OCI-LY1 (cell line): ENCODE results near the gene MRAS.

Source experiments
- EZH2 ChIP-seq: fragments of 200-600 bp; sonication (generic), shearing (Covaris generic); IDR thresholded peaks from 2 replicates; pipeline ENCODE4 v1.8.0; 2017; ENCODE audit warnings: borderline replicate concordance, mixed run types, mild to moderate bottlenecking, antibody characterized with exemption, low read length, moderate library complexity, mixed read lengths
- TF ChIP-seq, protein P1 (sequence below): fragments of 200-600 bp; sonication (generic), shearing (Covaris generic); IDR thresholded peaks from 2 replicates; pipeline ENCODE4 v1.5.1; 2017; ENCODE audit warnings: mild to moderate bottlenecking, antibody characterized with exemption, low read length, moderate library complexity, mixed read lengths

DNA sequence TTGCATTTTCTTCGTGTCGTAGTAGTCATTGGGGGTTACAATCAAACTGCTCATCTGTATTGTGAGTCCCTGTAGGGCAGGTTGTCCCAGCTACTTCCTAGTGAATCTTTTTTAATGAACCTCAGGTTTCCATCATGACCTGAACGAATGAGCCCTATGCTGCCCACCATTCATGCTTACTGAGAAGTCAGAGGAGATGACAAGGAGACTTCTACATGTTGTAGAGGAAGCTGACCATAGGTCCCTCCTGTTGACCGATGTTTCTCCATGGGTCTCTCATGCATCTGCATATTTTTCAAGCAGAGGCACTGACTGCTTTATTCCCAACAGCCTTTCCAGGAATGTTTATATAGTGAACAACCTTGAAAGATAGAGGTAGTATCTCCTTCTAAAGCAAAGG lies 13.8 kb upstream of the MRAS start:
- TF ChIP-seq, protein P1, sequence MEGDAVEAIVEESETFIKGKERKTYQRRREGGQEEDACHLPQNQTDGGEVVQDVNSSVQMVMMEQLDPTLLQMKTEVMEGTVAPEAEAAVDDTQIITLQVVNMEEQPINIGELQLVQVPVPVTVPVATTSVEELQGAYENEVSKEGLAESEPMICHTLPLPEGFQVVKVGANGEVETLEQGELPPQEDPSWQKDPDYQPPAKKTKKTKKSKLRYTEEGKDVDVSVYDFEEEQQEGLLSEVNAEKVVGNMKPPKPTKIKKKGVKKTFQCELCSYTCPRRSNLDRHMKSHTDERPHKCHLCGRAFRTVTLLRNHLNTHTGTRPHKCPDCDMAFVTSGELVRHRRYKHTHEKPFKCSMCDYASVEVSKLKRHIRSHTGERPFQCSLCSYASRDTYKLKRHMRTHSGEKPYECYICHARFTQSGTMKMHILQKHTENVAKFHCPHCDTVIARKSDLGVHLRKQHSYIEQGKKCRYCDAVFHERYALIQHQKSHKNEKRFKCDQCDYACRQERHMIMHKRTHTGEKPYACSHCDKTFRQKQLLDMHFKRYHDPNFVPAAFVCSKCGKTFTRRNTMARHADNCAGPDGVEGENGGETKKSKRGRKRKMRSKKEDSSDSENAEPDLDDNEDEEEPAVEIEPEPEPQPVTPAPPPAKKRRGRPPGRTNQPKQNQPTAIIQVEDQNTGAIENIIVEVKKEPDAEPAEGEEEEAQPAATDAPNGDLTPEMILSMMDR, result no peak
- no peak for TF ChIP-seq EZH2
